Body of pancreas (tissue), 4 donors: ENCODE results near the gene RAB30.

ENCODE experiments used
- POLR2A ChIP-seq, 3 donors: fragments of 450-650 bp; IDR thresholded peaks; one replicate each; pipeline ENCODE4 v1.6.1; 2016; ENCODE audit warnings: antibody characterized with exemption in 3 of 3, mild to moderate bottlenecking in 2 of 3
- TF ChIP-seq, protein P1 (sequence below), 7 experiments: fragments of 450-650 bp in 4 of 7; fragments of 200-600 bp in 3 of 7; sonication (generic) in 3 of 7; IDR thresholded peaks; one replicate each; pipeline ENCODE4 v1.5.1; 2016 to 2019; ENCODE audit warnings: antibody characterized with exemption in 7 of 7

DNA sequence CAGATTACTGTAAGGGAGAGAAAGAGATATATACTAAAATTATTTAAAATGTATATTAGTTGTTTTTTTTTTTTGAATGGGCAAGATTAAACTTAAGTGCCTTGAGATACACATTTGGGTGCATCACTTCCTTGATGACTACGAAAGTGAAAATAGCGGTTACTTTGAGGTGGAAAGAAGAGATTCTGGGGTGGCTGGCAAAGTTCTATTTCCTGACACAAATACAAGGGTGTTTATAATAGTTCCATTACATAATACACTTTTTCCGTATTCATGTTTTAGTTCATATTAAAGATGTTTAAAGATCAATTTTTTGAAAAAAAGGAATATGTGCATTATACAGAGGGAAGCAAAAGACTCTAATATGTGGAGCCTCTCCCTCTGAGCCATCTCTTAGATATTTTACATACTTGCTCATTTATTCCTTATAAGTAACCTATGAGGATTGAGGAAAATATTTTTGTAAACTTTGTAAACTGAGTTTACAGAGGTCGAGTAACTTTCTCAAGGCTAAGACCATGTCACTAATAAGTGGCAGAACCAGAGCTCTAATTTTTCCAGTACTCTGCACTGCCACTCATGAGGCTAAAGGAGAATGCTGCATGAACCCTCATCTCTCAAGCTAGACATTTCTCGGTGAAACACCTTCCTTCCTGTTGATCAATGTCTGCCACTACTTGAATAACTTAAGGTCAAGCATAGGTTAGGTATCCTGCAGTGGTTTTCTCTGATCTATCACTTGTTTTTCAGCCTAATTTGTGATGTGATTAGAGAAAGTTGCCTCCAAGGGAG lies 111.5 kb downstream of the RAB30 start:
- TF ChIP-seq, protein P1, sequence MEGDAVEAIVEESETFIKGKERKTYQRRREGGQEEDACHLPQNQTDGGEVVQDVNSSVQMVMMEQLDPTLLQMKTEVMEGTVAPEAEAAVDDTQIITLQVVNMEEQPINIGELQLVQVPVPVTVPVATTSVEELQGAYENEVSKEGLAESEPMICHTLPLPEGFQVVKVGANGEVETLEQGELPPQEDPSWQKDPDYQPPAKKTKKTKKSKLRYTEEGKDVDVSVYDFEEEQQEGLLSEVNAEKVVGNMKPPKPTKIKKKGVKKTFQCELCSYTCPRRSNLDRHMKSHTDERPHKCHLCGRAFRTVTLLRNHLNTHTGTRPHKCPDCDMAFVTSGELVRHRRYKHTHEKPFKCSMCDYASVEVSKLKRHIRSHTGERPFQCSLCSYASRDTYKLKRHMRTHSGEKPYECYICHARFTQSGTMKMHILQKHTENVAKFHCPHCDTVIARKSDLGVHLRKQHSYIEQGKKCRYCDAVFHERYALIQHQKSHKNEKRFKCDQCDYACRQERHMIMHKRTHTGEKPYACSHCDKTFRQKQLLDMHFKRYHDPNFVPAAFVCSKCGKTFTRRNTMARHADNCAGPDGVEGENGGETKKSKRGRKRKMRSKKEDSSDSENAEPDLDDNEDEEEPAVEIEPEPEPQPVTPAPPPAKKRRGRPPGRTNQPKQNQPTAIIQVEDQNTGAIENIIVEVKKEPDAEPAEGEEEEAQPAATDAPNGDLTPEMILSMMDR (IDR thresholded peaks at IDR 0.05) = no peak
- no peak for TF ChIP-seq POLR2A (IDR thresholded peaks at IDR 0.05)
